NCI-H2107 treated with DMSO at 0.1 percent for 48 hours (cell line): ENCODE data around the gene ZNF534.
"Not testable (repeated sequence)": the region's sequence is repeated elsewhere in the genome, so short reads cannot be mapped to it uniquely, and the experiment has no call there.

Experiments
- DNase-seq: peaks from one replicate; lab custom pipeline; 2025; ENCODE audit not compliant: unreplicated experiment; lab: John Stamatoyannopoulos, UW

ZNF534 gene

GRCh38 chr19:52428937-52429336 is at the start of gene ZNF534:
Gene ZNF534, plus strand, starts transcription at chr19:52429148. Its CDS starts 2,327 bp downstream, at chr19:52431475.
- no peak for DNase-seq

- no peak for DNase-seq
Measured at GRCh38 chr19:52391135-52391534, 37.8 kb upstream of the ZNF534 start.

GRCh38 chr19:52397310-52398080 is 31.5 kb upstream of the ZNF534 start, which contains the start of gene ZNF528:
Gene ZNF528, plus strand, starts transcription at chr19:52397849. Its CDS starts 4,165 bp downstream, at chr19:52402014.
- peak; percentile 42 for DNase-seq

GRCh38 chr19:52398081-52398441 is 30.9 kb upstream of the ZNF534 start:
- DNase-seq: no peak

- no peak for DNase-seq
Measured at GRCh38 chr19:52410276-52410675, 18.7 kb upstream of the ZNF534 start.

GRCh38 chr19:52415711-52416110 is 13.2 kb upstream of the ZNF534 start:
- no peak for DNase-seq

- no peak for DNase-seq
Measured at GRCh38 chr19:52442179-52442578, 13.2 kb downstream of the ZNF534 start.

GRCh38 chr19:52444506-52444905 is 15.6 kb downstream of the ZNF534 start:
- DNase-seq: no peak

- no peak for DNase-seq
Measured at GRCh38 chr19:52451241-52451640, 22.3 kb downstream of the ZNF534 start.

- no peak for DNase-seq
Measured at GRCh38 chr19:52453324-52454094, 24.6 kb downstream of the ZNF534 start, which contains the start of gene ZNF578. Gene ZNF578, plus strand, starts transcription at chr19:52453553. Its CDS starts 48,293 bp downstream, at chr19:52501846.

GRCh38 chr19:52464798-52465470 is 36.0 kb downstream of the ZNF534 start:
- no peak for DNase-seq

GRCh38 chr19:52473655-52474350 is 44.9 kb downstream of the ZNF534 start:
- no peak for DNase-seq

- no peak for DNase-seq
Measured at GRCh38 chr19:52474351-52475127, 45.6 kb downstream of the ZNF534 start.

GRCh38 chr19:52484111-52484743 is 55.3 kb downstream of the ZNF534 start:
- not testable (repeated sequence) for DNase-seq

GRCh38 chr19:52485064-52485463 is 56.1 kb downstream of the ZNF534 start:
- not testable (repeated sequence) for DNase-seq

- not testable (repeated sequence) for DNase-seq
Measured at GRCh38 chr19:52485561-52486240, 56.8 kb downstream of the ZNF534 start.

GRCh38 chr19:52492201-52492993 is 63.4 kb downstream of the ZNF534 start:
- no peak for DNase-seq

GRCh38 chr19:52492994-52493470 is 64.1 kb downstream of the ZNF534 start:
- DNase-seq: no peak
